Medulla oblongata (tissue), 1 donor: ENCODE results near the gene ZNF385B.

Experiments
- DNase-seq: peaks from one replicate; pipeline ENCODE4 v3.0.0-alpha.2; 2015; ENCODE audit errors: extremely low spot score

ZNF385B gene

DNA sequence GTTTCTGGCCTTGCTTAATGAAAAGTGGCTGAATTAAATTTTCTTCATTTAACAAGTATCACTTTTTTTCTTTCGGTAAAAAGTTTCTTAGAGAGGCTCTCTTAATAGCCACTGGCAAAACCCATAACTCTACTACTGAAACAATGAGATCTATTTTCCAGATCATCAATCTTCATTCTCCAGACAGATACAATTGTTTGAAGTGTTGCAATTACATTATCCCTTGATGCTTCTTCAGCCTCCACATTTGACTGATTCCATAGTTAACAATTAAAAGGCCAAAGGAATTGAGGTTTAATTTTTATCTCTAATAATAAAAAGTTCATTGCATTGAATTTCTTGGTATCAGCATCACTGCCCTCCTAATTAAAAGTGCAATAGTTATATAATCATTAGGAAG lies 176.3 kb downstream of the ZNF385B start:
- no peak for DNase-seq

DNA sequence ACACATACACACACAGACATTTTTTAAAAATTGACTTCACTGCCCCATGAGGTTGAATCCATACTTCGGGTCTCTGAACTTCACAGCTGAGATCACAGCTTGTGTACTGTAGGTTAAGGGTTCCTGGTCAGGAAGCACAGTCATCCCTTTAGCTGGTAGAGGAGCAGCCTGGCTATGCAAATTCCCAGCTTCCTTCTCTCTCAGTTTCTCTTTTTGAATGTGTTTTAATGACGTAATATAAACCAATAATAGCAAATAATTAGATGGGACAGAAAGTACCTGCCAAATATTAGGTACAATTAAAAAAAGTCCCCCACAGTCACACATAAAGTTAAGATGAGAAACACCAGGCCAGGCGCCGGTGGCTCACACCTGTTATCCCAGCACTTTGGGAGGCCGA lies 178.7 kb downstream of the ZNF385B start:
- no peak for DNase-seq

DNA sequence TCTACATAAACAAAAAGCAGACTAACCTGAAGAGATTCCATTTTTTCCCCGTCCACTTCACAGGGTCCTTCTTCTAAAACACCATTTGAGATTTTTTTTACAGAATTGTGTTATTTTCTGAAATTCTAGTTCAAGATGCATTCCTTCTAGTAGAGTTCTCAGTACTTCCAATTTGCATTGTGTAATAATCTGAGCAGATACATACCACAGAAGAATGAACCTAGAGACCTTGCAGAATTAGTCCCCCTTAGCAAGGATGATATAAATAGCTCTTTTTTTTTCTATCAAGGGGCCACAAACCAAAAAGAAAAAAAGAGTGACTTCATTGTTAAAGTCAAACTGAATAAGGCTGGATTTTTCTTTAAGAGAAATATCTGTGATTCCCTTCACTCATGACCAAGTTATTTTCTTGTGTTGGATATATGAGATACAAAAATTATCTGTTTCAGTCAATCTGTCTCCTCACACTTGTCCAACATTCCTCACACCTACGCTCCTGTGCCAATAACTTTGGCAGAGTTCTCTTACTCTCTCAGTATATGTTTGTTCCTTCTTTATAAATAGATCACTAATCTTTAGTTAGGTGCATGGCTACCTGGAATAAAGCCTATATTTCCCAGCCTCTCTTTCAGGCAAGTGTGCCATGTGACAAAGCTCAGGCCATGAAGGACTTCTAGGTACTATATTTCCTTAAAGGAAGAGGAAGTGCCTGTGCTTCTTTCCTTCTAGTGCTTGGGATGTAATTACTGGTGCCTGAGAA lies 183.5 kb downstream of the ZNF385B start:
- no peak for DNase-seq

DNA sequence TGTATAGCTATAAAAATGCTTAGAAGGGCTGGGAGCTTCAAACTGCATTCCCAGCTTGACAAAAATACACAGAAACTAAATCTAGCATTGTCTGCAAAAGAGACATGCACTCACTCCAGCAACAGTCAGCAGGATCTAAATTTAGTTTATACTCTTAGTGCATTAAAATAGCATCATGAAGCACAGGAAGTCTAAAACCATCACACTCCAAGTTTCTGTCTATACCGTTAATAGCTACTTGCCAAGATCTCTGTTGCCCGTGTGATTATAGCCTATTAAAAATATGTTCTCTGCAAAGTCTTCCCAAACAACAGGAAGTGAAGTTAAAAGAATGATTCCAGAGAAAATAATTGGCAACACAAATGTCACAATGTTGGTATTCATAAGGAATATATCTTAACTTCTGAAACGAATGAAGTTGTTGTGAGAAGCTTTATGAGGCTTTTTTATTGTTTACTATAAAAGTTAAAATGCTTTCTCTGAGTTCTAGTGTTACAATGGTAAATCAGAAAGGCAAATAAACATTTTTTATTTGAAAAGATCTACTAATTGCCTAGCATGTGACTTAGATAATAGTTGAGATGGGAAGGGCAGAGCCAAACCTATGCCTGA lies 184.2 kb downstream of the ZNF385B start:
- peak; percentile 24 for DNase-seq

DNA sequence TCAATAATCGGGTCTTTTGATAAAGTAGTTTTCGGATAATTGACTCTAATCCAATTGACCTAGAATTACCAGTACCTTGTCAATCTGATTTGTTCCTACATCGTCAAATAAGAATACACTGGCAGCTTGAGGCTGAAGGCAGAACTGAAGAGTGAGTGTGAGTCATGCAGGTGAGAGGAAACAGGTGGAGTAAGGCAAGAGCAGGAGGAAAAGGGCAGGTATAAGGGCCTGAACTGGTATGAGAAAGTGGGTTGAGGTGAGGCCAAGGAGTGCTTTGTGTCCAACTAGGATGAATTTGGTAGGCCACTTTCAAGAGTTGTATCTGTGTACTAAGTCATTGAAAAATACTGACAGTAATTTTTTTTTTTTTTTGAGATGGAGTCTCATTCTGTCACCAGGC lies 186.0 kb downstream of the ZNF385B start:
- DNase-seq: no peak

DNA sequence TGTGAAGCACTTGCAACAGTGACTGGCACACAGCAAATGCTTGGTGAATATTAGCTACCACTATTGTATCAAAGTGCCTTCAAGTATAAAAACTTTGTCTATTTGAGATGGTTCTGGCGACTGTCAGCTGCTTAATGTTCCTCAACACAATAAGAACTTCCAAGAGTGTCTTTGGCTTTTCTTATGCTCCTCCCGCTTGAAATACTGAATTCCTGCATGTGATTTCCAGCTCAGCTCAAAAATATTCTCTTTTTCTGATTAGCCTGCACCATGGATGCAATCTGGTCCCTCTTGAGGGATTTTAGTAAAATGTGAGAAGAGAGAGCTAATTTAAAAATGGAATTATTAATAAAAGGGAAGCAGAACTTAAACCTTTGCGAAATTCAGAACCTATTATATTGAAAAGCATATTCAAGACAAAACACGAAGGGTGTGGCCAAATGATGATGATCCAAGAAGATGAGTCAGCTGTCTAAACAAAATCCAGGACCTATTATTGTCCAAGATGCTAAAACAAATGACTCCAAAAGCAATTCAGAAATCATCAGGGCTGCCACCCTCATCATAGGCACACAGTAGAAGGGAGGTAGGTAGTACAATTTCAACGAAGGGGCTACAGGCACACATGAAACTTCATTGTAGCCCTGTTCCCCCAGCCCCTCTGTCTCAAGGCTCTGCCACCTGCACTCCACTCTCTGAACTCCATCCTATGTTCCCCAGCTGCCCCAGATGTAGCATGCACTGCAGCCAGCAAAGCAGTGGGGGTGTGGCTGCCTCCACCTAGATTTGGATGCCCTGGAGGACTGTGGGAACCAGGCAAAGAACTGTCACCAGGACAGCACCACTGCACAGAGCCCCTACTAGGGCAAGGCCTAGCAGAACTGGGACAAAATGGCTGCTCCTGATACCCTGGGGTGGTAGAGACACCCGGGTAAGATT lies 190.1 kb downstream of the ZNF385B start:
- no peak for DNase-seq

- no peak for DNase-seq
These were observed 192.2 kb downstream of the ZNF385B start for GRCh38 chr2:179669196-179669595.

DNA sequence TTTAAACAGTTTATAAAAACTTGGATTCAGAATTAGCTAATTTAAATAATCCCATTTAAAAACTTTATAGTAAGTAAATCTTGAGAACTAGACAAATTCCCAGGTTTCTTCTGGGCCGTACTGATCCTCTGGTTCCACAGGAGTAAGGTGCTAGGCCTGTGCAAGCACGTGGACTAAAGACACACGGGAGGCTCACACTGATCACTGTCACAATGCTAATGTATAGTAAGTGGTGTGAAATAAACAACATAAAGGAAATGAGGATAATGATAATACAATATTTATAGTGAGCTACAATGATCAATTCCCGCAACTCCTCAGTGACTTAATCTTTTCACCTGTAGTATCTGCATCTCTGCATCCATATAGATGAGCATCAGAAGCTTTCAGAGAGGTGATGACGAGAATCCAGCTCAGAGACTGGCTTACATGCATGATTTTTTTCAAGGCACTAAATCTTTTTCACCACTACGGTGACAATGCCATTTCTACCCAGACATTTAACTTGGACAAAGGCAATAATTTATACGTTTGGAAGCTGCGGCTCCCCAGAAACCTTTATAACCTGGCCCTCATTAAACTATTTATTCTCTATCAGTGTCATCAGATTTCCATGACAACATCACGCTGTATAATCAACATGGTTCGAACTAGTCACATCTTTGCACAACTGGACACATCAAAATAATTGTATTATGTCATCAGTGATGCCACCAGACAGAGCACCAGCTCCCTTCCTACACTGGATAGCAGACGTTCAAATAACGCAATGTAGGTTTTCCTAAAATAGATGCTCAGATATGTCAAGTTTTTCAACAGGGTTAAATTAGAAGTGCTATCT lies 196.2 kb downstream of the ZNF385B start:
- DNase-seq: no peak

DNA sequence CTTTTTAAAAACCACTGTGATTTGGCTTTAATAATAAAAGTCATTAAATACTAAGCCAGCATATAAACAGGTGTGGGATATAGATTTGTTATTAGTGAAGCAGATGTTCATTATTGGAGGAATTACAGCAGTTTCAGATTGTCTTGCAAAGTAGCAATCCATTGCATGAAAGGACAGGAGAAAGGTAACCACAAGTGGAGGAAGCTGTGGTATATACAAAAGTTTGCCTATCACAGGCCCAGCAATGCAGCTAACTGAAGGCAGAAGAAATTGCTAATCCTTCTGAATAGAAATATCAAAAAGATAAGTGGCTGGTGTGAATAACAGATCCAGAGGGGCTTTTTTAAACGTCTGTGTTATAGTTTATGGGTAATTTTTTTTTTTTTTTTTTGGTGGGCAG lies 199.4 kb downstream of the ZNF385B start:
- no peak for DNase-seq

DNA sequence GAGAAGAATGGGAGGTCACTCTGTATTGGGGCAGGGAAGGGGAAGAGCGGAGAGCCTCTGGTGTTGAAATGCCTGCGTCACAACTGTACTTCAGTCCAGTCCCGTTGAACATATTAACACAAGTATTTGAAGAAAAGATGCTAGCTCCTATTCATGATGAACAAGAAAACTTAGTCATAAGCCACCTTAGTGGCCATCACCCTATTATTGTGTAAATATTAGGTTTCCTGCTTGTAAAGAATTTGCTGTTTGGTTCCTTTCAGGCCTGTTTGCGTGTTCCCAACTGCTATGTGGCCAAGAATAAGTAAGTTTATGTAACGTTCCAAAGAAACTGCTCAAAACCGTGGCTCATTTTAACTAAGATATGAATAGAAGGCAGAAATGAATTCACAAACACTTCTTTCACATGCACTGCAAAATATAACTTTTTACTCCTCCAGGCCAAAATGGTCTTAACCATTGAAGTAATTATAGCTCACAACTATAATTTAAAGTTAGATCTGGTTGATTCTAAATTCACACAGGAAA lies 204.3 kb downstream of the ZNF385B start:
- DNase-seq: no peak

- no peak for DNase-seq
These were observed 205.8 kb downstream of the ZNF385B start for GRCh38 chr2:179655627-179656026.

DNA sequence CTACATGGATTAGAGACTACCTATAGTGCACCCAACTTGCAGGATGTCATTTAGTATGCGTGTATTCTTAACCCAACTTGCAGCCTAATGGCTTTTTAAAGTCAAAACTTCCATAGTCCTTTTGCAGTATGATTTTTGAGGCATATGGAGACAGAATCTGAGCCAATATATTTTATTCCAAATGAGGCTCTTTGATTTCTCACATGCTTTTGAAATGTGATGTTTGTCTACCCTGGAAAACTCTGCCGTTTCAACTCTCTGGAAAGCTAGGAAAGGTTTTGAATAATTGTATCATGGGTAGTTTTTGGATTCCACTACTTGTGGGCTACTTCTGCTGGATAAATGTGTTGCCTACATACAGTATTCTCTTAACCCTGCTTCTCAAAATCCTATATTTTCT lies 206.6 kb downstream of the ZNF385B start:
- no peak for DNase-seq

DNA sequence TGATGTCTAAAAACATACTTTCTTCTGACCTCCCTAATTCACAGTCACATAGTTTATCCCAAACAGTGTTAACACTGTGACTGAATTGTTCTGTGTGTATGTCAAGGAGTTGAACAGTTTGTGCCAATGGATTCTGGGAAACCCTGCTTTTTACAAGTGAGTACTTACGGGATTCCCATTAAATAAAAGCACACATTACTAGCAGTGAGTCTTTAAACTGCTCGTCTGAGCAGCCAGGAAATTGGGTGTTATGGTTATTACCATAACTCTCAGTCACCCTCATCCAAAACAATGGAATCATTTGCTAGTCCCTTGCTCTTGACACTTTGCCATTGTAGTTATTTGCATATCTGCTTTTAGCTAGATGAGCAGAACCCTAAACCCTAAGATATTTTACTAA lies 209.1 kb downstream of the ZNF385B start:
- no peak for DNase-seq

- DNase-seq: no peak
These were observed 211.0 kb downstream of the ZNF385B start for GRCh38 chr2:179650420-179650819.

GRCh38 chr2:179646862-179647587 lies 214.4 kb downstream of the ZNF385B start:
- no peak for DNase-seq

- DNase-seq: no peak
These were observed 215.1 kb downstream of the ZNF385B start for GRCh38 chr2:179646173-179646769.

DNA sequence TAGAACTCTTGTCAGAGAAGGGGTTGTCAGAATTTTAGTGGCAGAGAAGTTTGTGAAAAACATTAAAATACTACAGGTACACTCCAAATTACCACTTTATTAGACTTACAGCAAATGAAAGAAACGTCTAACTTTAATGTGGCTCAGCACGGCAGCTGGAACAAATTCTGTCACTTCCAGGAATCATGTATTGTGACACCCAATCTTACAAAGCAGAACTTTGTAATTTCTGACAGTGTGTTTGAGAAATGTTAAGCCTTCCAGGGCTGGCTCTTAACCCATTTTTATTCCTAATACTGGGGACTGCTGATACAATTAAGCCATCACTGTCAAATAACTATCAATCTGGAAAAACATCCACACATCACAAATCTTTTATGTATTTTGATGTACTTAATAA lies 216.4 kb downstream of the ZNF385B start:
- DNase-seq: no peak

- DNase-seq: no peak
These were observed 218.9 kb downstream of the ZNF385B start for GRCh38 chr2:179642462-179642861.

DNA sequence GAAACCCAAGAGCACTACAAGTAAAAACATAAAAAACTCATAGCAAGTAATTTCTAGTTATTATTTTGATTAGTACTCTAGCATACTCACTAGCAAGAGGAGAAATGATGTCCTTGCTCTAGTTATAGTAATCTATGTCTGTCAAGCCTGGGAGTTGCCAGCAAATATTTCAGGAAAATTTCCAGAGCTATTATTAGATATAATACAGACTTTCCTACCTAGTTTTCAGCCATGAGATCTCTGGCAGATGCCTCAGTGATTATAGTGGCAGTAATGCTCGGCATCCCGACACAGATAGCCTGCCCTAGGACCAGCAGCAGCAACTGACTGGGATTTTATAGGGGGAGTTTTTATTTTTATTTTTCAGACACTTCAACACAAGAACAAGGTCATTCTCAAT lies 224.4 kb downstream of the ZNF385B start:
- no peak for DNase-seq
